HG03103 (cell line): ENCODE measurements around the gene TLE7.

Source experiments
- ATAC-seq: cut with Tn5 transposase; IDR thresholded peaks from one replicate; pipeline ENCODE4 v1.9.1; 2021; ENCODE audit warnings: low read depth; ENCODE audit not compliant: unreplicated experiment

Gene TLE7

DNA sequence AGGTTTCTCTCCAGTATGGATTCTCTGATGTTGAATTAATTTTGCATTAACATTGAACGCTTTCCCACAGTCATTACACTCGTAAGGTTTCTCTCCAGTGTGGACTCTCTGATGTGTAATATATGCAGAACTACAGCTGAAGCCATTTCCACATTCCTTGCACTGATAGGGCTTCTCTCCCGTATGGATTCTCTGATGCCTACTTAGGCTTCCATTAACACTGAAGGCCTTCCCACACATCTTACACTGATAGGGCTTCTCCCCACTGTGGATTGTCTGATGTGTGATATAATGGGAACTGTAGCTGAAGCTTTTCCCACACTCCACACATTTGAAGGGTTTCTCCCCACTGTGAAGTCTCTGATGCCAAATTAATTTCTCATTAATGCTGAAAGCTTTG is 7.2 kb upstream of the TLE7 start:
- no peak for ATAC-seq

DNA sequence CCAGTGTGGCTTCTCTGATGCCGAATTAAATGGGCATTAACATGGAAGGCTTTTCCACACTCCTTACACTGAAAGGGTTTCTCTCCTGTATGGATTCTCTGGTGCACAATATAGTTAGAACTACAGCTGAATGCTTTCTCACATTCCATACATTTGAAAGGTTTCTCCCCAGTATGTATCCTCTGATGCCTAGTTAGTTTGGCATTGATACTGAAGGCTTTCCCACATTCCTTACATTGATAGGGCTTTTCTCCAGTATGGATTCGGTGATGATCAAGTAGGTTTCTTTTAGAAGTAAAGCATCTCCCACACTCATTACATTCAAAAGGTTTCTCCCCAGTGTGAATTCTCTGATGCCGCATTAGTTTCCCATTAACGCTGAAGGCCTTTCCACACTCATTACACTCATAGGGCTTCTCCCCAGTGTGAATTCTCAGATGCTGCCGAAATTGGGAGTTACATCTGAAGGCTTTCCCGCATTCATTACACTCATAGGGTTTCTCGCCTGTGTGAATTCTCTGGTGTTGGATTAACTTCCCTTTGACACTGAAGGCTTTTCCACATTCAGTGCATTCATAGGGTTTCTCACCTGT is 6.5 kb upstream of the TLE7 start:
- ATAC-seq: no peak

DNA sequence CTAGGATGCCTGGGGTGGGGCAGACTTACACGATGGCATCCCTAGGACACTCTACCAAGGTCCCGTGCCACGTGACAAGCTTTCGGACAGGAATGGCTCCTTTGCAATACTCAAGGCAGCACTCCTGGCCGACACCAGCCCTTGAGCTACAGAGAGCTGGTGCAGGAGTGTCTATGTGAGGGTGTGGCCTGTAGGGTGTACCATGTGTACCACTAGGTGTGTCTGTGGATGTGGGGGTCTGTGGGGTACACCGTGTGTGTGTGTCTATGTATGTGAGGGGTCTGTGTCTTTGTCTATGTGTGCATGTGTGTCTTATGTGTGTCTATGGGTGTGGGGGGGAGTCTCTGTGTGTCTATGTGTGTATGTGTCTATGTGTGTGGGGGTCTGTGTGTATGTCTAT is 1.9 kb upstream of the TLE7 start:
- no peak for ATAC-seq

DNA sequence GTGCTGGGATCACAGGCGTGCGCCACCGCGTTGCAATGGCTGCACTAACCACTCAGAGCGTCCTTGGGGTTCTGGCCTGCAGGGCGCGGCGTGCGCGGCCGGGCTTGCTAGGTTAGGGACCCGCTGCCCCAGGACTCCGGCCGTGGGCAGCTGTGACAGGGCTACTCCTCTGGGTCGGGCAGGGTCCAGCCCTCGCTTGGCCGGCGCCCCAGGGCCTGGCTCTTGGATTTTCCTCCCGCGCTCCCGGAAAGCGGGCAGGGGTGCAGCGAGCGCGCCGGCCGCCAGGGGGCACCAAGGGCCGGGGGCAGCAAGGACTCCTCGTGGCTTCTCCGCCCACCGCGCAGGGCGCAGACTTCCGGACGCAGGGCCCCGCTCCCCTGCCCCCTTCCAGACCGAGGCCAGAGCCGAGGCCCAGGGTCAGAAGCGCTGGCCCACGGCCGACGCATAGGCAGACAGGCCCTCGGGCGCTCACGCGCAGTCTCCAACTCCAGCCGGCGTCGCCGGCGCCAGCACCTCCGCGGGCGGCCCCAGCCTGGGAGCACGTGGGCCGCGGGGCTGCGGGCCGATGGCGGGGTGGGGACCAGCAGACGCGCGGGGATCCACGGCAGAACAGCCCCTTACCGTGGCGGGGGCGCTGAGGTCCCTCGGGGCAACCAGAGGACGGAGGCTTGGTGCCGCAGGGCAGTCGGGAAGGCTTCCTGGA is 355 bp downstream of the TLE7 start:
- ATAC-seq: no peak

DNA sequence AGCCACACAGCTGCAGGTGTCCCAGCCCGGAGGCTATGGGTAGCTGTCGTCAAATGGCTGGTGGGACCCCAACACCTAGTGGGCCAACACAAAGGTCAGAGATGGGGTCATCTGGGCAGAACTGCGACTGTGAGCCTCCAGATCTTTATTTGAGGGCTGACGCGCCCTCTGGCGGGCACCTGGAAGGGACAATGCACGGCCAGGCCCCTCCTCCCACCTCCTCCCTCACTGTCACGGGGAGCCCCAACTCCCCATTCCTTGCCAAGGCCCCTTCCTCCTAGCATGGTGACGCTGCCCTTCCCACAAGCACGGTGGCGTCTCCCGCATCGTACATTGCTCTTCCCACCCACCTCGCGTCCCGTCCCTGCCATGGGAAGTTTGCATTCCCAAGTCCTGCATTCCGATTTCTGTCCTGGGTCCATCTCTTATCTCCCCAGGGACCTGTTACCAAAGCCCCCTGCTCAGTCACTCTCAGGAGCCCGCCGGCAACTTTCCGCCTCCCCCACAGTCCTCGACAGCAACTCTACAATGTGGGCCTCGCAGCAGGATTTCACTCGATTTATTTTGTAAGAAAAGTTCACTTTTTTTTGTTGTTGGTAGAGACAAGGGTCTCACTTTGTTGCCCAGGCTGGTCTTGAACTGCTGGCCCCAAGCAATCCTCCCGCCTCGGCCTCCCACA is 1.0 kb downstream of the TLE7 start:
- no peak for ATAC-seq

DNA sequence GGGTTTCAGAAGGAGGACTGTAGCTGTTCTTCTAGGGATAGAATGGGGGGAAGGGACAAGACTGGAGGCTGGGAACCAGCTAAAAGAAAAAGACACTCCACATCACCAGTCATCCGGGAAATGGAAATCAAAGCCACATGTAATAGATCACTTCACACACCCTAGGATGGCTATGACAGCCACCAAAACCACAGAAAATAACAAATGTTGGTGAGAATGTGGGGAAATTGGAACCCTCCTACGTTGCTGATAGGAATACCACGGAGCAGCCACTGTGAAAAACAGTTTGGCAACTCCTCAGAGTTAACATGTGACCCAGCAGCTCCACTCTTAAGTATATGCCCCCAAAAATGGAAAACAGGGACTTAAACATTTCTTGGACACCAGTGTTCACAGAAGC is 2.3 kb downstream of the TLE7 start:
- no peak for ATAC-seq

DNA sequence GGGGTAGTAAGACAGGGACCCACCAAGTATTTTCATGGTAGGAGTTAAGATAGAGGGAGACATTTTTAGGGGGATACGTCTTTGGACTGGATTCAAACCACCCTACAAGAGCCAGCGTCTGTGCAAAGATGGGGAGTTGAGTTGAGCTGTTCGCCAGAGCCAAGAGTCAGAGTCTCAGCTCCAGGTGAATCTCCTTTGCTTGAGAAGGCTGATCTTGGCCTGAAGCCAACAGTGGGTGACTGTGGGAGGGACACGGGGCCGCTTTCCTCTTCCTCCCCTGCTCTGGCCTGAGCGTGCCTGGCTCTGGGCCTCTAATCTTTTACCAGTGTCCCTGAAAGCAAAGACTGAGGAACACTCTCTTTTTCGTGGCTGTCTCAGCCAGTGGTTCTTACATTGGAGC is 5.4 kb downstream of the TLE7 start:
- ATAC-seq: no peak

DNA sequence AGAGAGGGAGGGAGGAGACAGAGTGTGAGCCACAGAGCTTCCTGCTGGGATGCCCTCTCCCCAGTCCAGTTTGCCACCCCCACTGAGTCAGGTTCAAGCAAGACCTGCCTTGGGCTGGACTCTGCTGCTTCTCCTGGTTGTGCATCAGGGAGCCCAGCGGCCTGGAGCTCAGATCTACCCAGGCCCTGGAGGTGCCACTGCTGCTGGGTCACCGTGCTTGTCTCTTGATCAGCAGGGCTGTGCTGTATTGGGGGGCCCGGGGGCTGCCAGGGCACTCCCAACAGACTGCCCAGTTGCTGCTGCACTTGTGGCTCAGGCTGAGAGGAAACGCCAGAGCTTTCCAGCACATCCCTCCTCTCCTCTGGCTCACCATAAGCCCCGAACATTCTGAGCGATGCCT is 8.9 kb downstream of the TLE7 start:
- no peak for ATAC-seq

DNA sequence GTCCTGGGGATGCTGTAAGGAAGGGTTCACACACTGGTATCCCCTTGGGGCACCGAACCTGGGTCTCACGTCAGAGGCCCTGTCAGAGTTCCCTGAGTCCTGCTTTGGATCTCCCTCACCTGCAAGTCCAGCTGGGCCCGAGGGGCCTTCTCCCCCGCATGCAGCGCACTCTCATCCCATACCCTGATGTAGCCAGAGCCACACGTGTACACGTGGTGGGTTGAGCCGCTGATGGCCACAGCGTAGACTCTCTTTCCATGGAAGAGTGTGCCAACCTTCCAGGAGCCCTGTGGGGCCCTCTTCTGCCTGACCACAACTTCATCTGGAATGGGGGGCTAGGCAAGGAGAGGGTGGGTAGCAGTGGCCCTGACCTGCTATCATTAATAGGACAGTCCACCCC is 9.9 kb downstream of the TLE7 start:
- no peak for ATAC-seq

DNA sequence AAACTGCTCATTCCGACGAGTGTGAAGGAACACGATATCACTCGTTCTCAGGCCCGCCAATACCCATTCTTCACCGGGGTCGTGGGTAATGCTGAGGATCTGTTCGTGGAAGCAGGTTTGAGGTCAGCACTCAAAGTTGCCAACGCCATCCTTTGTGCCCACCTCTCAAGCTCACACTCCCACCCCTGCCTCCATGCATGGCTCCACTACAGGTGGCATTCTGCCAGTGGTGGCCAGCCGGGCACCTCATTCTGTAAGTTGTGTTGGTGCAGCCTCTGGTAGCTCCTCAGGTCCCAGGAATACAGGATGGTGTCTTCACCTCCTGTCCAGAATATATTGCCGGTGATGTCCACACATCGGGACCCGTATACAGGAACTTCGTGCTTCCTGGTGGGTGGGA is 10.7 kb downstream of the TLE7 start:
- ATAC-seq: no peak

DNA sequence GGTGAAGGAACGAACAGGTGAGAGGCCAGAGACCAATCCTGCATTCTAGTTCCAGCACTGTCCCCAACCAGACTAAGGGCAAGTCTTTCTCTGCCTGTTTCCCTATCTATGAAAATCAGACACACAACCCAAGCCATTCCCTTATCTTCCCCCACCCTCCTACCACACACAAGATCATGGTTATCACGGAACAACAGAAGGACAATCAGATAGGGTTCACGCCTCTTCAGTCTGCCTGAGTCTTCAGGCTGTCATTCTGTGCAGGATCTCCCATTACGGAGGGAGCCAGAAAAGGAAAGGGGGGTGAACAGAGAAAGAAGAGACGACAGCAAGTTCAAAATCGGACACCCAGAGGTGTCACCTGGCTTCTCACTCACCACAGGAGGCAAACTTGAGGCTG is 11.1 kb downstream of the TLE7 start:
- ATAC-seq: no peak

DNA sequence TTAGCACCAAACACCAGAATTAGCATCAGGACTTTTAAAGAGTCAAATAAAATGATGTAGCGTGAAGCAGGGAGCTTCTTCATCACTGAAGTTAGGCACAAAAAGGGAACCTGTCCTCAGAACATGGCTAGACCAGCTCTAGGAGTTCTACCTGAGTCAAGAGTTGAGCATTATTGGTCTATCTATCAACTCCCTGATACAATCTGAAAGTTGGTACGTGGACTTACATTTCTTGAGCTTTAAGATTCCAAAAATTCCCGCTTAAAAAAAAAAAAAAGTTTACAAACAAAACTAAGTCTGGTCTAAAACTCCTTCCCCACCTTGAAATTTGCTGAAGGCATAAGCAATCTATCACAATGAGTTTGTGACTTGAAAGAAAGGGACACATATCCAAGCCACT is 12.3 kb downstream of the TLE7 start:
- no peak for ATAC-seq

DNA sequence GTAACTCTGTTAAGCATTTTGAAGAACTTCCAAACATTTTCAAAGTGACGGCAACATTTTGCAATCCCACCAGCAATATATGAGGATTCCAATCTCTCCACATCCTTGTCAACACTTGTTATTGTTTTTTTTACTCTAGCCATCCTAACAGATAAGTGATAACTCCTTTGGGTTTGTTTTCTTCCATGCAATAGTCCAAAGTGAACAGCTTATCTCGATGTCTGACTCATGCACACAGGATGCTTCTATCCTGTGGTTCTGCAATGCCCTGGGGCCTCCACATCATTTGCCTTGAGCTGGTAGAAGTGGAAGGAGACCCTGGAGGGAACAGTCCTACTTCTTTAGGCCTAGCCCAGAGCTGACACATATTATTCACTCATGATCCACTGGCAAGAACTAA is 13.0 kb downstream of the TLE7 start:
- ATAC-seq: no peak

DNA sequence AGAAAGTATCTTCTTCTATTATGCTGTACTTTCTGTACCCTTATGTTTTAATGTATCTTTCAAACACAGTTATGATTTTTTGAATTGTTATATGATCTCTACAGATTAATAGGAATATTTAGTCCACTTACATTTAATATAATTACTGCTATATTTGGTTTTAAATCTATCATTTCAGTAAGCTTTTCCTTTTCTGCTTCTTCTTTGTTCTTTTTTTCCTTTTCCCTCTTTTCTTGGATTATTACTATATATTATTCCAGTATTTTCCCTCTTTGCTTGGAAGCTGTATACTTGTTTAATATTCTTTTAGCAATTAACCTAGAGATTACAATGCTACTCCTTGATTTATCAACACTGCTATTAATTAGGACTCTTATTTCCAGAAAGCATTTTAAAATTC is 13.5 kb downstream of the TLE7 start:
- no peak for ATAC-seq

DNA sequence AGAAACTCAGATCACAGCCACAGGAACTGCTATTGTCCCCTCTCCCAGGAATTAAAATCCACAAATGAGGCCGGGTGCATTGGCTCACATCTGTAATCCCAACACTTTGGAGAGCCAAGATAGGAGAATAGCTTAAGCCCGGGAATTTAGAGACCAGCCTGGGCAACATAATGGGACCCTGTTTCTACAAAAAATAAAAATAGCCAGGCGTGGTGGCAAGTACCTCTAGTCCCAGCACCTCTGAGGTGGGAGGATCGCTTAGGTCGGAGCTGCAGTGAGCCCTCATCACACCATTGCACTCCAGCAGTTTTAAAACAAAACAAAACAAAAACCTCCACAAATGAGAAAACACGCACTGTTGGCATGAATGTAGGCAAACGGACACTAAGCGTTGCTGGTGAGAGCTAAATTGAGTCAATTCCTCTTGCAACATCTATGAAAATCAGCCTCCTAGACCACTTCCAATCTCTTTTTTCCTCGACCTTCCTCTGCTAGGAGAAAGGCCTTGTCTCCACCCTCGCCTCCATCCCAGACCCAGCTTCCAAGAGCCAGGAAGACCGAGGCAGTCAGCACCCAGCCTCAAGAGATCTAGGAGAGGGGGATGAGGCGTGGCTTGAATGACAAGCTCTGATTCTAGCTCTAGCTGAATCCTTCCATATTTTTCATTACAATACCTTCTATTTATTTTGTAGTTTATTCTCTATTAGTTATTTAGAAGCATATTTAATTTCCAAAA is 14.8 kb downstream of the TLE7 start:
- no peak for ATAC-seq

DNA sequence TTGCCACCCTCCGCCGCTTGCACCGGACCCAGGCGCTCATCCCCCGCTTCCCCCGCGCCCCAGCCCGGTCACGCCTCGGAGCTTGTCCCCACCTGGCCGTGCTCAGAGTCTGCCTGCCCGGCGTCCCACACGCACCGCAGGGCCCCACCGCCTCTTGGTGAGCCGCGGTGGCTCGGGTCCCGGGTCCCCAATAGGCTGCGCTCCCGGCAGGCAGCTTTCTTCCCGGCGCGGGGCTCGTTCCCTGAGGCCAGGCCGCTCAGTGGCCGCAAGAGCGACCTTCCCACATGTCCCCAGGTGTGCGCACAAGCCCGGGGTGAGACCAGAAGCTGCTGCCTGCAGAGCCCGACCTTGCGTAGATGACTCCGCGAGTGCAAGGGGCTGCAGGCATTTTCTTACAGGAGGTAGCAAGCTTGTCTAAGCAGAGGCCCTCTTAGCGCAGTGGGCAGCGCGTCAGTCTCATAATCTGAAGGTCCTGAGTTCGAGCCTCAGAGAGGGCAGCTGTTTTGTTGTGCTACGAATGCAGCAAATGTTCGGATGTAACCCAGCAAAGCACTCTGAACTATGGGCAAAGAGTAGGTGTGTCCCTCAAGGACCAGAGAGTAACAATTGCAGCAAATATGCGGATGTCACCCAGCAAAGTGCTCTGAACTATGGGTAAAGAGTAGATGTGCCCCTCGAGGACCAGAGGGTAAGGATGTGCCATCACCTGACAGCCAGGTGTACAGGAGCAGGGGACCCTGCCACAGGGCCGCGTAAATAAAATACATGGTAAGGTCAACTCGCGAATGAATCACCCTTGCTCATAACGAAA is 15.6 kb downstream of the TLE7 start:
- ATAC-seq: peak; percentile 64

DNA sequence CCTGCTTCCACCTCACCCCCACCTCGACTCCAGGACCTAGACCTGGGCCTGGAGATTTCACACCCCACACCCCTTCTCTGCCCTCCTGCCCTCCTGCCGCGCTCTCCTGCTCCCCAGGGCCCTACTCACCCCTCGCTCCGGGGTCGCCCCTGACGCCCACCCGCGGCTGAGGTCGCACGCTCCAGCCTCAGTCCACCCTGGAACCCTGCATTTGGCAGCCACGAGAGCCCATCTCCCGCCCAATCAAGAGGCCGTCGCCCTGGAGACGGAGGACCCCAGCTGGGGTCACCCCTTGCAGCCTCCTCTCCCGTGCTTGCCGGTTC is 16.1 kb downstream of the TLE7 start:
- no peak for ATAC-seq

DNA sequence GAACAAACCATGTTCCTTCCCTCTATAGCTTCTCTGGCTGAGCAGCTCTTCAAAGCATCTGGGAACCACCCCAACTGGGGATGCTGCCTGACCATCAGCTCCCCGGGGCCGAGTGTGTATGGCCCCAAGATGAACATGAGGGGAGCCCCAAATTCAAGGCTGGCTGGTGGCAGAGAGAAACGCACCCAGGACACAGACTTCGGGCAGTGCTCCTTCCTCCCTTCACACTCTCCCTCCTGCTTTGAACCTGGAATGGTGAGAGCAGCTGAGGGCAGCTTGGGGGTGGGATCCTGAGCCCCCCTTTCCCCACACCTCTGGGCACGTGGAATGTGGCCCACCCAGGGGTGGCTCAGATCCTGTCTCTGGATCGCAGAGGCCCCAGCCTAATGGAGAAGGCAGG is 17.2 kb downstream of the TLE7 start:
- ATAC-seq: no peak

DNA sequence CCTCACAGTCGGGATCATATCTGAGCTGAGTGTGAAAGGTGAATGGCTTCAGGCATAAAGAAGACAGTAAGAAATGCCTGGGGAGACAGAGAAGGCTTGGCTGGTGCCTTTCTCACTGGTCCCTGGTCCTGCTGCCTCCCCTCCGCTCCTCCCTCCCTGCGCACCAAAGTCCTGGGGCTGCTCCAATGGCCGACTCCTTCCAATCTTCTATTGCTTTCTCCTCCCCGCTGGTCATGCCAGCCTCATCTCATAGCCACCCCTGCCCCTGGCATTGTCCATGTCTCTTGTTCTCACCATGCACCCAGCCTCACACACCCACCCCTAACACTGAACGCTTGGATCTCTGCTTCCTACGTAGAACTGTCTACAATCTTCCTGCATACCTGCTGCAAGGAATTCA is 18.0 kb downstream of the TLE7 start:
- ATAC-seq: no peak

DNA sequence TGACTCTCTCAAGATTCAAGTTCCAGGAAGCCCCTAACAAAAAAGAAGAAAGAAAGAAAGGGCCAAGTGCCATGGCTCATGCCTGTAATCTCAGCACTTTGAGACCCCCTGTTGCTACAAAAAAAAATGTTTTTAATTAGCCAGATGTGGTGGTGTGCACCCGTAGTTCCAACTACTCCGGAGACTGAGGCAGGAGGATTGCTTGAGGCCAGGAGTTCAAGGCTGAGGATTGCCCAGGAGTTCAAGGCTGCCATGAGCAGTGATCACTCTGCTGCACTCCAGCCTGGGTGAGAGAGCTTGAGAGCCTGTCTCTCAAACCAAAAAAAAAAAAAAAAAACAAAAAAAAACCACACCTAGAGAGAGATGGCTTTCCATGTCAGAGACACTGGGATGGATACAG is 18.8 kb downstream of the TLE7 start:
- no peak for ATAC-seq

DNA sequence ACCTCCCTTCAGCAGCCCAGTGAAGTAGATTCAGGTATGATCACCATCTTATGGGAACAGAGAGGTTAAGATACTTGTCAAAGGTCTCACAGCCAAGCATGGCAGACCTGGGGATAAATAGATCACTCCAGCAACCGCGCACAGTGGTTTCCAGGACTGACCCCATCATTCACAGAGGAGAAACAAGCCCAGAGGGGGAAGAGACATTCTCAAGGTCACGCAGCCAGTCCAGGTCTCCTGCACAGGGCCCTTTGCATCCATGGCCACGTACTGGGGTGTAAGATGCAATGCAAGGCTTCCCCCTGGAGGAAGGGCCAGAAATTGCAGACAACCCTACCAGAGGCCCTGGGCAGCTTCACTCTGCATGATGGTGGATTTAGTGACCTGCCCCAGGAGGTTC is 19.9 kb downstream of the TLE7 start:
- no peak for ATAC-seq
